Measurements from ENCODE around the gene TAF1C. TPM values are rescaled to one million over a fixed set of nuclear protein-coding genes. Genes with fewer than 3 reads are reported as not detected.

The TAF1C gene
- total and polyA plus RNA-seq, 2 donors from 2014 or later: 24.7 to 64.7 TPM

- H3K9me3 ChIP-seq (ENCODE audit: control insufficient read depth in 2 of 3, insufficient read depth in 1 of 3, low read length in 3 of 3): no peaks in the 10 kb centered on the region
- H3K9ac ChIP-seq (ENCODE audit: low read length in 3 of 3): peak overlapping the region in 1 of 3 donors; percentile 19
- H3K36me3 ChIP-seq (ENCODE audit: control insufficient read depth in 2 of 3, insufficient read depth in 3 of 3, low read length in 3 of 3): no peaks in the 10 kb centered on the region
- FAIRE-seq (no peak), DNase-seq (peak in 4 of 5 donors; percentile 59 to 84 (median 70))
- H3K27me3 ChIP-seq (ENCODE audit: control insufficient read depth, insufficient read depth, low read length): no peaks in the 10 kb centered on the region
- intact Hi-C loops (cut with DNase I): no loop called here
- TF ChIP-seq, protein P1, sequence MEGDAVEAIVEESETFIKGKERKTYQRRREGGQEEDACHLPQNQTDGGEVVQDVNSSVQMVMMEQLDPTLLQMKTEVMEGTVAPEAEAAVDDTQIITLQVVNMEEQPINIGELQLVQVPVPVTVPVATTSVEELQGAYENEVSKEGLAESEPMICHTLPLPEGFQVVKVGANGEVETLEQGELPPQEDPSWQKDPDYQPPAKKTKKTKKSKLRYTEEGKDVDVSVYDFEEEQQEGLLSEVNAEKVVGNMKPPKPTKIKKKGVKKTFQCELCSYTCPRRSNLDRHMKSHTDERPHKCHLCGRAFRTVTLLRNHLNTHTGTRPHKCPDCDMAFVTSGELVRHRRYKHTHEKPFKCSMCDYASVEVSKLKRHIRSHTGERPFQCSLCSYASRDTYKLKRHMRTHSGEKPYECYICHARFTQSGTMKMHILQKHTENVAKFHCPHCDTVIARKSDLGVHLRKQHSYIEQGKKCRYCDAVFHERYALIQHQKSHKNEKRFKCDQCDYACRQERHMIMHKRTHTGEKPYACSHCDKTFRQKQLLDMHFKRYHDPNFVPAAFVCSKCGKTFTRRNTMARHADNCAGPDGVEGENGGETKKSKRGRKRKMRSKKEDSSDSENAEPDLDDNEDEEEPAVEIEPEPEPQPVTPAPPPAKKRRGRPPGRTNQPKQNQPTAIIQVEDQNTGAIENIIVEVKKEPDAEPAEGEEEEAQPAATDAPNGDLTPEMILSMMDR (IDR thresholded peaks at IDR 0.05; ENCODE audit: borderline replicate concordance, extremely low read depth, insufficient read depth): no peak
- H3K4me1 ChIP-seq (ENCODE audit: control insufficient read depth in 2 of 3, insufficient read depth in 2 of 3, low read depth in 1 of 3, low read length in 3 of 3): peaks cover 4 to 9% (median 5%) of the 10 kb centered on the region in 3 donors
- no peak overlapping the region for H3K4me3 ChIP-seq (ENCODE audit: low read length in 3 of 3)
- H3K27ac ChIP-seq (ENCODE audit: low read depth in 2 of 2, low read length in 2 of 2): peak overlapping the region; percentile 59 to 78
Measured at GRCh38 chr16:84138824-84139627, 47.8 kb downstream of the TAF1C start.

DNA sequence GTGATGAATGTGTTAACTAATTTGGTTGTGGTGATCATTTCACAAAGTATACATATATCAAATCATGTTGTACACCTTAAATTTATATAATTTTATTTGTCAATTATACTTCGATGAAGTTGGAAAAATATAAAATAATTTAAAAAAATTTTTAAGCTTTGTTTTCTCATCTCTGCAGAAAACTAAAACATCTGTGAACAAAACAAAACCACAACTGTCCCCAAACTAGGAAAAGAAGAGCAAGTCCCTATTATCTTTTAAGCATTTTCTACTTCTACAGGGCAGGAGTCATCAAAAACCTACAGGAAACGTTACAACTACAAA lies 48.4 kb downstream of the TAF1C start:
- TF ChIP-seq, protein P1 (IDR thresholded peaks at IDR 0.05; ENCODE audit: borderline replicate concordance, extremely low read depth, insufficient read depth): no peak
- DNase-seq: no peak
- Histone ChIP-seq H3K4me3 (ENCODE audit: low read length in 3 of 3) (no peak overlapping the region), H3K9ac (ENCODE audit: low read length in 3 of 3) (peak overlapping the region in 1 of 3 donors; percentile 32), H3K27me3 (ENCODE audit: control insufficient read depth, insufficient read depth, low read length) (no peaks in the 10 kb centered on the region), H3K9me3 (ENCODE audit: control insufficient read depth in 2 of 3, insufficient read depth in 1 of 3, low read length in 3 of 3) (no peaks in the 10 kb centered on the region), H3K4me1 (ENCODE audit: control insufficient read depth in 2 of 3, insufficient read depth in 2 of 3, low read depth in 1 of 3, low read length in 3 of 3) (peaks cover 4 to 9% (median 5%) of the 10 kb centered on the region in 3 donors), H3K27ac (ENCODE audit: low read depth in 2 of 2, low read length in 2 of 2) (peak overlapping the region in 1 of 2 donors; percentile 59), H3K36me3 (ENCODE audit: control insufficient read depth in 2 of 3, insufficient read depth in 3 of 3, low read length in 3 of 3) (no peaks in the 10 kb centered on the region)
- FAIRE-seq: no peak
- intact Hi-C loops (cut with DNase I): no loop called here

- peak overlapping the region in 1 of 3 donors; percentile 32 for H3K9ac ChIP-seq (ENCODE audit: low read length in 3 of 3)
Measured at GRCh38 chr16:84137769-84138357, 49.0 kb downstream of the TAF1C start.

More at GRCh38 chr16:84137769-84138357, 49.0 kb downstream of the TAF1C start:
- DNase-seq (no peak), FAIRE-seq (no peak)
- Histone ChIP-seq H3K9me3 (ENCODE audit: control insufficient read depth in 2 of 3, insufficient read depth in 1 of 3, low read length in 3 of 3) (no peaks in the 10 kb centered on the region), H3K27me3 (ENCODE audit: control insufficient read depth, insufficient read depth, low read length) (no peaks in the 10 kb centered on the region), H3K27ac (ENCODE audit: low read depth in 2 of 2, low read length in 2 of 2) (no peak overlapping the region), H3K36me3 (ENCODE audit: control insufficient read depth in 2 of 3, insufficient read depth in 3 of 3, low read length in 3 of 3) (no peaks in the 10 kb centered on the region), H3K4me1 (ENCODE audit: control insufficient read depth in 2 of 3, insufficient read depth in 2 of 3, low read depth in 1 of 3, low read length in 3 of 3) (peaks cover 4 to 9% (median 5%) of the 10 kb centered on the region in 3 donors), H3K4me3 (ENCODE audit: low read length in 3 of 3) (no peak overlapping the region)
- TF ChIP-seq, protein P1 (IDR thresholded peaks at IDR 0.05; ENCODE audit: borderline replicate concordance, extremely low read depth, insufficient read depth): no peak
- intact Hi-C loops (cut with DNase I): no loop called here
